GM21423 (cell line): ENCODE measurements around the gene SEPTIN10.
"Not testable (repeated sequence)": the region's sequence is repeated elsewhere in the genome, so short reads cannot be mapped to it uniquely, and the experiment has no call there.

Source experiments
- ATAC-seq: cut with Tn5 transposase; IDR thresholded peaks from one replicate; pipeline ENCODE4 v1.9.1; 2021; ENCODE audit warnings: mild to moderate bottlenecking, moderate library complexity; ENCODE audit not compliant: unreplicated experiment

Gene SEPTIN10

GRCh38 chr2:109607766-109608165 lies 6.0 kb downstream of the SEPTIN10 start:
- no peak for ATAC-seq

- no peak for ATAC-seq
Measured at GRCh38 chr2:109604597-109604996, 9.2 kb downstream of the SEPTIN10 start.

GRCh38 chr2:109602617-109603188 lies 11.1 kb downstream of the SEPTIN10 start:
- ATAC-seq, result no peak

GRCh38 chr2:109601783-109602182 lies 12.0 kb downstream of the SEPTIN10 start:
- no peak for ATAC-seq

GRCh38 chr2:109597283-109597682 lies 16.5 kb downstream of the SEPTIN10 start:
- ATAC-seq, result no peak

- ATAC-seq, result no peak
Measured at GRCh38 chr2:109595644-109596043, 18.1 kb downstream of the SEPTIN10 start.

- ATAC-seq, result no peak
Measured at GRCh38 chr2:109594246-109594885, 19.4 kb downstream of the SEPTIN10 start.

- no peak for ATAC-seq
Measured at GRCh38 chr2:109592905-109593304, 20.9 kb downstream of the SEPTIN10 start.

- no peak for ATAC-seq
Measured at GRCh38 chr2:109591206-109591605, 22.6 kb downstream of the SEPTIN10 start.

- no peak for ATAC-seq
Measured at GRCh38 chr2:109586687-109587086, 27.1 kb downstream of the SEPTIN10 start.

GRCh38 chr2:109582928-109583895 lies 30.6 kb downstream of the SEPTIN10 start:
- no peak for ATAC-seq

GRCh38 chr2:109577630-109578029 lies 36.1 kb downstream of the SEPTIN10 start:
- not testable (repeated sequence) for ATAC-seq

- no peak for ATAC-seq
Measured at GRCh38 chr2:109575373-109575772, 38.4 kb downstream of the SEPTIN10 start.

GRCh38 chr2:109563980-109564550 lies 49.7 kb downstream of the SEPTIN10 start:
- ATAC-seq, result no peak

- no peak for ATAC-seq
Measured at GRCh38 chr2:109563288-109563687, 50.5 kb downstream of the SEPTIN10 start.

GRCh38 chr2:109562421-109562820 lies 51.3 kb downstream of the SEPTIN10 start:
- ATAC-seq, result no peak

GRCh38 chr2:109560265-109560664 lies 53.5 kb downstream of the SEPTIN10 start:
- no peak for ATAC-seq

GRCh38 chr2:109558076-109558882 lies 55.5 kb downstream of the SEPTIN10 start:
- no peak for ATAC-seq

GRCh38 chr2:109557309-109557708 lies 56.5 kb downstream of the SEPTIN10 start:
- no peak for ATAC-seq

GRCh38 chr2:109555346-109555900 lies 58.3 kb downstream of the SEPTIN10 start:
- ATAC-seq, result no peak
